Ovary (tissue), 9 donors: ENCODE data around the gene CARD9. TPM values are rescaled to one million over a fixed set of nuclear protein-coding genes. Genes with fewer than 3 reads are reported as not detected.

ENCODE experiments used
- DNase-seq, 5 donors: peaks; one replicate each; pipeline ENCODE4 v3.0.0-alpha.2; 2019 to 2020
- H3K27ac ChIP-seq, 2 donors: fragments of 200-600 bp; one replicate each; pipeline versions ENCODE4 v1.5.1 to v1.8.0; 2019 to 2022
- H3K27me3 ChIP-seq: fragments of 200-600 bp; one replicate; pipeline ENCODE4 v1.8.0; 2022
- H3K36me3 ChIP-seq: fragments of 200-600 bp; sonication (generic); one replicate; pipeline ENCODE4 v1.5.1; 2019
- H3K4me1 ChIP-seq: one replicate; pipeline ENCODE4 v1.8.1; 2013; ENCODE audit warnings: mild to moderate bottlenecking, moderate library complexity; ENCODE audit not compliant: insufficient read depth
- H3K4me3 ChIP-seq: fragments of 200-600 bp; sonication (generic); one replicate; pipeline ENCODE4 v1.5.1; 2017
- H3K9me3 ChIP-seq, 2 donors: fragments of 200-600 bp in 1 of 2; sonication (generic) in 1 of 2; one replicate each; pipeline versions ENCODE4 v1.5.1 to v1.8.1; 2013 to 2019; ENCODE audit warnings: mild to moderate bottlenecking in 1 of 2, moderate library complexity in 1 of 2
- CTCF ChIP-seq, 3 donors: fragments of 450-650 bp in 2 of 3; fragments of 200-600 bp in 1 of 3; IDR thresholded peaks; one replicate each; pipeline versions ENCODE4 v1.5.1 to v1.8.0; 2016 to 2022; ENCODE audit warnings: antibody characterized with exemption in 3 of 3, mild to moderate bottlenecking in 1 of 3
- EP300 ChIP-seq: sonication (generic); formaldehyde crosslinking; IDR thresholded peaks from one replicate; pipeline ENCODE4 v1.6.1; 2017; ENCODE audit warnings: antibody characterized with exemption
- POLR2A ChIP-seq: fragments of 450-650 bp; IDR thresholded peaks from one replicate; pipeline ENCODE4 v1.6.1; 2017; ENCODE audit warnings: antibody characterized with exemption, mild to moderate bottlenecking, moderate library complexity
- WGBS, 3 donors: extraction: QIAGEN DNeasy Blood & Tissue Kit in 1 of 3; methylation state at CpG; one replicate each; pipeline versions ENCODE4 v1.1.5 to v1.1.7; 2013 to 2017; 5-methylcytosine and 5-hydroxymethylcytosine counted together
- intact Hi-C, 4 donors: fragments of 100-400 bp; cut with DNase I; formaldehyde crosslinking; loops; one replicate each; pipeline versions ENCODE4 v1.11.0 to v1.15.1; 2022 to 2023
- polyA plus RNA-seq, 2 donors: library from polyadenylated mRNA; stranded (reverse); fragments of 200-250 nt in 1 of 2; fragments of 350-450 nt in 1 of 2; fragmentation: Illumina TruSeq in 1 of 2; extraction: RNeasy Lipid Tissue Mini Kit (QIAGEN cat#74804) in 1 of 2; gene quantifications; one replicate each; pipeline ENCODE4 v1.2.3, GENCODE V29; 2013 to 2014
- total RNA-seq, 7 donors: library from RNA; depleted of rRNA in 2 of 7; stranded (reverse); fragments of >200 nt in 2 of 7; fragmentation: NEBNext Ultra II Directional in 3 of 7; extraction: Animal tissue kit (Norgen Biotek cat#: 25700) in 3 of 7; gene quantifications; one replicate each; pipeline versions ENCODE4 v1.1.0 to v1.2.4, GENCODE V29; 2016 to 2023
- donor health status: DM: no; HTN: no; CAD: no; lungs with moderate emphysema.
- donor health status: DM: no; HTN: no; CAD: no.
- donor health status: Bipolar disorder and iron deficiency.
- donor health status: DM: yes; HTN: yes; CAD: no.
- donor health status: DM: no; HTN: no; CAD: no.
- donor health status: DM: yes; HTN: yes; CAD: no.

CARD9 gene
- total and polyA plus RNA-seq, 9 donors, result 0.48 to 3.5 (median 1.1) TPM; not detected in 1

GRCh38 chr9:136347472-136348256, 25.8 kb downstream of the CARD9 start:
- 65 to 81% (median 80%) methylated on average over 34 of the region's 34 CpGs for WGBS, 3 donors
- H3K27me3 ChIP-seq, result no peaks in the 10 kb centered on the region
- no peaks in the 10 kb centered on the region for H3K9me3 ChIP-seq
- no peak for TF ChIP-seq POLR2A
- TF ChIP-seq CTCF (IDR thresholded peaks at IDR 0.05), result no peak
- no peak for TF ChIP-seq EP300
- intact Hi-C loops, result no loop called here
- DNase-seq, result no peak
- peaks cover 2% of the 10 kb centered on the region for H3K4me1 ChIP-seq
- H3K27ac ChIP-seq, result no peak overlapping the region
- no peak overlapping the region for H3K4me3 ChIP-seq
- H3K36me3 ChIP-seq, result no peaks in the 10 kb centered on the region

GRCh38 chr9:136346927-136347465, 26.5 kb downstream of the CARD9 start:
- 81 to 85% (median 84%) methylated on average over 20 of the region's 20 CpGs for WGBS, 3 donors
- intact Hi-C loops, result no loop called here
- Histone ChIP-seq H3K9me3 (no peaks in the 10 kb centered on the region), H3K4me3 (no peak overlapping the region), H3K36me3 (no peaks in the 10 kb centered on the region), H3K27ac (no peak overlapping the region), H3K4me1 (peaks cover 3% of the 10 kb centered on the region), H3K27me3 (no peaks in the 10 kb centered on the region)
- TF ChIP-seq EP300 (no peak), CTCF (IDR thresholded peaks at IDR 0.05) (no peak), POLR2A (no peak)
- DNase-seq, result no peak

- H3K4me1 ChIP-seq, result peaks cover 4% of the 10 kb centered on the region
- no peak overlapping the region for H3K27ac ChIP-seq
- H3K36me3 ChIP-seq, result no peaks in the 10 kb centered on the region
- no peaks in the 10 kb centered on the region for H3K9me3 ChIP-seq
- intact Hi-C loops, result no loop called here
- TF ChIP-seq CTCF (IDR thresholded peaks at IDR 0.05) (no peak), EP300 (no peak), POLR2A (no peak)
- WGBS, 3 donors, result 48 to 74% (median 70%) methylated on average over 10 of the region's 10 CpGs
- H3K4me3 ChIP-seq, result no peak overlapping the region
- H3K27me3 ChIP-seq, result no peaks in the 10 kb centered on the region
- DNase-seq, result no peak
These were observed 27.4 kb downstream of the CARD9 start for GRCh38 chr9:136346157-136346481.

GRCh38 chr9:136345281-136346156, 27.9 kb downstream of the CARD9 start:
- DNase-seq, result no peak
- Histone ChIP-seq H3K36me3 (no peaks in the 10 kb centered on the region), H3K27me3 (no peaks in the 10 kb centered on the region), H3K27ac (no peak overlapping the region), H3K4me1 (peaks cover 4% of the 10 kb centered on the region), H3K9me3 (no peaks in the 10 kb centered on the region), H3K4me3 (no peak overlapping the region)
- TF ChIP-seq CTCF (IDR thresholded peaks at IDR 0.05), result peak in 1 of 3 donors; percentile 10
- no peak for TF ChIP-seq EP300
- TF ChIP-seq POLR2A, result no peak
- WGBS, 3 donors, result 46 to 66% (median 59%) methylated on average over 42 to 43 of the region's 43 CpGs
- intact Hi-C loops, result no loop called here
